Stimulated activated CD8-positive, alpha-beta memory T cell treated with anti-CD3 and anti-CD28 coated beads, Interleukin-4, amount 100 ng/mL, for 48 hours (primary cell): ENCODE data around the gene CCDC7.
"Not testable (repeated sequence)": the region's sequence is repeated elsewhere in the genome, so short reads cannot be mapped to it uniquely, and the experiment has no call there.

Experiments used
- DNase-seq: peaks from one replicate; pipeline ENCODE4 v3.0.0-alpha.2; 2020

CCDC7 gene

DNA sequence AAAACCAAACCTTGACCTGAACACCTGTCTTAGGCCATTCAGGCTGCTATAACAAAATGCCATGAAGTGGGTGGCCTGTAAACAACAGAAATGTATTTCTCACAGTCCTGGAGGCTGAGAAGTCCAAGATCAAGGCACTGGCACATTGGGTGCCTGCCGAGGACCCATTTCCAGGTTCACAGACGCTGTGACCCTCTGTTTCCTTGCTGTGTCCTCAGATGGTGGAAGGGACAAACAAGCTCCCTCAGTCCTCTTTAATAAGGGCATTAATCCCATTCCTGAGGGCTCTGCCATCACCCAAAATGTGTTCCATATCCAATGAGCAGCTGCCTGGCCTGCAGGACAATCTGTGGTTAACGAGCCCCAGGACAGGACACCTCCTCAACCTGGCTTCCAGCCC, 444.5 kb downstream of the CCDC7 start:
- no peak for DNase-seq

DNA sequence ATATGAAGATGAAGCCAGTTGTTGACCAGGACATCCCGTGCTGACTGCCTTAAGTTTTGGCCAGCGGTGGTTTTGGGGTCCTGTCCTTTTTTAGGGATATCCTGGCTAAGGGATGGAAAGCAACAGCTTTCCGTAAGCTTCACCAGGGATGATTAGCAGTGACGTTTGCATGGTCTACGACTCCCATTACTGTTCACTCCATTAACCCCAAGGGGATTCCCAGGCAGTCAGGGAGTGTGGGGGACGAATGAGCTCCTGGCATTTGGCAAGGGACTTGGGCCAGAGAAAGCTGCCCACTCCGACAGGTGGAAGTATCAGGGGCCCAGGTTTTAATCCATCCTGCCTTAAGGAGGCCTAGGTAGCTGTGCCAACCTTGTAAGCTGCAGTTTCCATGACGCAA, 445.3 kb downstream of the CCDC7 start:
- DNase-seq: no peak

DNA sequence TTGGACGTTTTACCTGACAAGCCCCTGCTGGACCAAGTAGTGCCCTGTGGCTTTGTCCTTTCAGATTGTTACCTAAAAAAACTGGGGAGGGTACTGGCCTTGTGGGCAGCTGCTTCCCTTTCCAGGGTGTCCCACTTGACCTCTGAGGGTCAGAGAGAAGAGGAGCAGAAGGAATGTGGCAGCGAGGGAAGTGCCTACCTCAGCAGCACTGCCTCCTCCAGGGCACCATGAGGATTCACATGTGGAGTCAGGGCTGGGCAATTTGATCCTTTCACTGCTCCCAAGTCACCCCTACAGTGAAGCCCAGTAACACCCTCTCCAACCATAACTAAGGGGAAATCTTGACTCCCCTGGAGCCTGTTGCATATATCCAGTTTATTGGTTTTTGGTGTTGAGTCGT, 447.5 kb downstream of the CCDC7 start:
- no peak for DNase-seq

DNA sequence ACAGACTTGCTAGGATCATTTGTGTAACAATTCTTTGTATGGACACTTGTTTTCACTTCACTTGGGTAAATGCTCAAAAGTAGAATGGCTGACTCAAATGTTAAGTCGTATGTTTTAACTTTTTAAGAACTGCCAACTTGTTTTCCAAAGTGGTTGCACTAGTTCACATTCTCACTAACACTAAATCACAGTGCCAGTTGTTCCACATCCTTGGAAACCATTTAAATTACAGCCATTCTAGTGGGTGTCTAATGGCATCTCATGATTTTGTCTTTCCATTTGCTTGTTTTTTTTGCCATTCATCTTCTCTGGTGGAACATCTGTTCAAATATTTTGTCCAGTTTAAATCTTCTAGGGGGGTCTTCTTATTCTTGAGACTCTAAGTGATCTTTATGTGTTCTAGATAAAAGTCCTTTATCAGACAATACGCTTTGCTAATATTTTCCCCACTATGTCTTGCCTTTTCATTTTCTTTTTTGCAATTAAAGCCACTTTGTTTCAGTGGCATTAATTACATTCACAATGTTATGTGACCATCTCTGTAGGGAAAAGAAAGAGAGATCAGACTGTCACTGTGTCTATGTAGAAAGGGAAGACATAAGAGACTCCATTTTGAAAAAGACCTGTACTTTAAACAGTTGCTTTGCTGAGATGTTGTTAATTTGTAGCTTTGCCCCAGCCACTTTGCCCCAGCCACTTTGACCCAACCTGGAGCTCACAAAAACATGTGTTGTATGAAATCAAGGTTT, 448.1 kb downstream of the CCDC7 start:
- no peak for DNase-seq

DNA sequence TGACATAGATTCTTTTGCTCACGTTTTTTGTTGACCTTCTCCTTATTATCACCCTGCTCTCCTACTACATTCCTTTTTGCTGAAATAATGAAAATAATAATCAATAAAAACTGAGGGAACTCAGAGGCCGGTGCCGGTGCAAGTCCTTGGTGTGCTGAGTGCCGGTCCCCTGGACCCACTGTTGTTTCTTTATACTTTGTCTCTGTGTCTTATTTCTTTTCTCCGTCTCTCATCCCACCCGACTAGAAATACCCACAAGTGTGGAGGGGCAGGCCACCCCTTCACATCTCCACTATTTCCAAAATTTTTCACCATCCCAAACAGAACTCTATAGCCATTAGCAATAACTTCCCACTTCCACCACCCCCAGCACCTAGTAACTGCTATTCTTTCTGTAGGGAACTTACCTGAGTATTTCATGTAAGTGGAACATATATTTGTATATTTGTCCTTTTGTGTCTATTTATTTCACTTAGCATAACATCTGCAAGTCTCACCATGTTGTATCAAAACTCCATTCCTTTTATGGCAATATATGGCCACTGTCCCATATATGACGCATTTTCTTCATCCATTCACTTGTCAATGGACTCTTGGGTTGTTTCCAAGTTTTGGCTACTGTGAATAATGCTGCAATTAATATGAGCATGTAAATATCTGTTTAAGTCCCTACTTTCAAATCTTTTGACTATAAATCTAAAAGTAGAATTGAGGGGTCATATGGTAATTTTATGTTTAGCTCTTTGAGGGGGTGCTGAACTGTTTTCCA, 449.4 kb downstream of the CCDC7 start:
- not testable (repeated sequence) for DNase-seq

DNA sequence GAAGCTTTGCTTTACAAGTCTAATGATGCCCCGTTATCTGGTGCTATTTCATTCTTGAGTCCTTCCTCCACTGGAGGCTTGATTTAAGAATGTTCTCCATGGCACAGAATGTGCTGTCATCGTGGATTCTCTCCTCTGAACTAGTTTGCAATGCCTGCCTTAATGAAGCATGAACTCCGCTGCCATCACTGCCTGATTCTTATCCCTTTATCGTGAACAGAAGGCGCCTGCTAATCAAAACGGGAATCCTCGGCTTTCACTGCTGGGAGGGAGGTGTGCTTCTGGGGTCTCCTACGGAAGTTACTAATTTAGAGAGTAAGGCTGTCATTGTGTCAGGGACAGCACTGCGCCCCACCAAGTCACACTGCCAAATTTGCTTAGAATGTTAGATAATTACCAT, 455.9 kb downstream of the CCDC7 start:
- DNase-seq: no peak

DNA sequence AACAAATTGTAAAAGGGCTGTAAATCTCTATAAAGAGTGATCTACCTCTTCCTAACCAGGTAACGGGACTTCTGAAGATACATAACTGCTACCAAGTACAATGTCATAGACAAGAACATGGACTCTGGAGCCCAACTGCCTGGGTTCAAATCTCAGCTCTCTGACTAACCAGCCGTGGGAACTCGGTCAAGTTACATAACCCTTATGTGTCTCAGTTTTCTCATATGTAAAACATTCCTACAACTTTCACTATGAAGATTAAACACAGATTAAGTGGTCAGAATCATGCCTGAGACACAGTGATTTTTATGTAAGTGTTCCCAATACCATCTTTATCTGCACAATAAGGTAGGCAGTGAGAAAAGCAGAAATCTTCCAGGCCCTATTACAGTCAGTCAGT, 459.5 kb downstream of the CCDC7 start:
- no peak for DNase-seq

DNA sequence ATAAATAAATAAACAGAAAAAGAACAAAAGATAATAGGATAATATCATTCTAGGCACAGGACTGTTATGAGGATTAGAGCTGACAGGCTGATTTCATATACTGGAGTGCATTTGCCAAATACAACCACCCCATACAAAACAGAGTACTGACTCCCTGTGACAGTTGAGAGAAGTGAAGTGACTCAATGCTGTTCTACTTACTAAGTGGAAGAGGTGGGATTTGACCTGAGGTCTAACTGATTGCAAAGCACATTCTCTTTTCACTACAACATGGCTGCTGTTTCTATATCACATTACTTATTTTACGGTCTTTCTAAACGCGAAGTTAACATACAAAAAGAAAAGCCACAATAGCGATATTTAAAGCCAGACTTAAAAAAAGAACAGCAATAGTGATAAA, 460.7 kb downstream of the CCDC7 start:
- DNase-seq: no peak

DNA sequence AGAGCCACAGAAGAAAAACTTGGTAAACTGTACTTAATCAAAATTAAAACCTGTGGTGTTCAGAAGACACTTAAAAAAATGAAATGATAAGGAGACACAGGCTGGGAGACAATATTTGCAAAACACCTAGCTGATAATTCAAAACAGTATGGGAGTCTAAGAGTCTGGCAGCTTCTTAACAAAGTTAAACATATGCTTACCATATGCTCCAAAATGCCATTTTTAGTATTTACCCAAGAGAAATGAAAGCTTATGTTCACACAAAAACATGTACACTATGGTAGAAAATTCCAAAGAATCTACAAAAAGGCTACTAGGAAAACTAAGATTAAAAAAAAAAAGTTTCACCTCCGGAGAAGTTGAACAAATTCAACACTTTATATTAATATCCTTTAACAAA, 463.5 kb downstream of the CCDC7 start:
- DNase-seq: no peak

DNA sequence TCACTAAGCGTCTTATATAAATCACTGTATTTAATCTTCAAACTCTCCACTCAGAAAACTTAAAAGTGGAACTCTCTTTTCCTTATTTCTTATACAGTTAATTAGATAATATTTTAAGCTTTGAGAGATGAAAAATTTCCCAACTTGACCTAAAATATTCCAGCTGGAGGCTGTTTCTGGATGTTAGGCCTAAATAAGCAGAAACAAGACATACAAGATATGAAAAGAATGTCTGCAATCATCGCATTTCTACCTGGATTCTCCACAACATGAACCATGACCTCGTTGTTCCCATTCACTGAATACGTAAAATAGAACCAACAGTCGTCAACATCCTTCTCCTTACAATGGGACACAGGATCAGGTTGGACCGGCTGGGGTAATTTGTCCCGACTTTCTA, 464.0 kb downstream of the CCDC7 start:
- DNase-seq: not testable (repeated sequence)

DNA sequence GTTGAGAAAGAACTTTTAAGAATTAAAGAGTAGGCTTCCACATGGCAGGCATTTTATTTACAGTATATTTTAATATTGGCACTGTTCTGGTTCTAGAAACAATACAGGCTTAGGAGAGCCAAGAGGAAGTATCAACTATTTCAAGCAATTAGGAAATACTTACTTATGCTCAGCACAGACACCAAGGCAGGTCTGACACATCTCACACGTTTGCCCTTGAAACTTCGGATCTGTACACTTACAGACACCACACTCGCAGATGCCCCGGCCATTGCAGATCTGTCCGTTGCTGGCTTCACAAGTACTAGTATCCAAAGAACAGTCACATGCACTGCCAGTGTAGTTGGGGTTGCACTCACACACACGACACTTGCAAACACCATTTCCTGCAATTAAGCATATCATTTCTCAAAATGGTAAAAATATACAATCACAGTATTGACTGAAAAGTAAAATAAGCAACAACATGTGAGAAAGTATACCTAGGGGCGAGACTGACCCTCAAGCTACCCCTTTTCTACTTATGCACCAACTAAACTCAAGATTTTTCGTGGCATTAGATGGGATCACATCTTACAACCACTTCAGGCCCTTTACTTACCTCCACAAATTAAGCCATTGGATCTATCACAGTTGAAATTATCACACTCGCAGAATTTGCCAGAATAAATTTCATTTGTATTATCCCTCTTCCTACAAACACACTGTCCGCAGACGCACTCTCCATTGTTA, 465.5 kb downstream of the CCDC7 start:
- DNase-seq: no peak

DNA sequence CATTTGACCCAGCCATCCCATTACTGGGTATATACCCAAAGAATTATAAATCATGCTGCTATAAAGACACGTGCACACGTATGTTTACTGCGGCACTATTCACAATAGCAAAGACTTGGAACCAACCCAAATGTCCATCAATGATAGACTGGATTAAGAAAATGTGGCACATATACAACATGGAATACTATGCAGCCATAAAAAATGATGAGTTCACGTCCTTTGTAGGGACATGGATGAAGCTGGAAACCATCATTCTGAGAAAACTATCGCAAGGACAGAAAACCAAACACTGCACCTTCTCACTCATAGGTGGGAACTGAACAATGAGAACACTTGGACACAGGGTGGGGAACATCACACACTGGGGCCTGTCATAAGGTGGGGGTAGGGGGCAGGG, 471.9 kb downstream of the CCDC7 start:
- DNase-seq: not testable (repeated sequence)

DNA sequence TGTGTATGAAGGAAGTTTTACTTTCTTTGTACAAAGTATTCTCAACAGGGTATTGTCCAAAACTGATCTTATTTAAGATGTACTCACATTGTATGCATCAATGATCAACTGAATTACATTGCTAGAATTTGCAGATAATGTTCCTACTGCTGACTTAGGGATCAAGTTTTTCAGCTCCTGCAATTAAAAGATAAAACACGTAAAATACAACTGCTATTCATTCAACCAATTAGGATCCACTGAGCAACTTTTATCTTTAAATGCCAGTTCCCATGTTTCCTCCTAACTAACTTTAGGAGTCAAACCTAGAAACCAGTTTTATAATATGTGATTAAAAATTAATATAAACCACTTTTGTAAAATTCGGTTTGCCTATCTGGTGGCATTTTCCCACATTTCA, 476.2 kb downstream of the CCDC7 start:
- no peak for DNase-seq

DNA sequence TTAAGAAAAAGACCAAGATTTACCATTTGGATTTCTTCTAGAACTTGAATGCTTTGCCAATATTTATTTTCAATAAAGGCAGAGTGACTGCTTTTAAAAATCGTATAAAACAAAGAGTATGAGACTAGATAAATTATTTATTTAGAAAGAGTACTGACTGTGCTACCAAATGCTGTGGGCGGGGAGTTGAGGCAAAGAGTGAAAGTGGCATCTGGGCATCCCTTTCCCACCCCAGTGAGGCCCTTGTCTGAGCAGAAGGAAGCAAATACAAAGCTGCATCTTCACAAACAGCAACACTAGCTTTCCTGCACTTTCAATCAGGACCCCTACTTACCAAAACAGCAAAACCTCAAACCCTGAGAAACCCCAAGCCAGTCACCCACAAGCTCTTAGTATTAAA, 477.2 kb downstream of the CCDC7 start:
- DNase-seq: no peak

DNA sequence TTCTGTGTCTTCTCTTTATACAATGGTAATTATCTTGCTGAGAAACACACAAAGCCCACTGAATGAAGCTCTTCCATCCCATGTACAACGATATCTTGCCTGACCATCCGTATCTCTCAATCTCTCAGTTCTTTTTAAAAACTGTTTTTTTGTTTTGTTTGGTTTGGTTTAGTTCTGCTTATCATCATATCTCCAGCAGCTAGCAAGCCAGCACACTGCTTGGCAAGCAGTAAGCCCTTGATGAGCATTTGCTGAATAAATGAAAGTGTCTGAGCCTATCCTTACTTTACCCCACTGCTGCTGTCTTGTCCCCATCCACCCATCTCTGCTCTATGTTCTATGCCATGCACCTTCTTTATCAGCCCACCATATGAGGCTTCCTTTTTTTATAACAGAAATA, 477.9 kb downstream of the CCDC7 start:
- no peak for DNase-seq
